Measurements from ENCODE around the gene ZNF746.

Gene ZNF746

DNA sequence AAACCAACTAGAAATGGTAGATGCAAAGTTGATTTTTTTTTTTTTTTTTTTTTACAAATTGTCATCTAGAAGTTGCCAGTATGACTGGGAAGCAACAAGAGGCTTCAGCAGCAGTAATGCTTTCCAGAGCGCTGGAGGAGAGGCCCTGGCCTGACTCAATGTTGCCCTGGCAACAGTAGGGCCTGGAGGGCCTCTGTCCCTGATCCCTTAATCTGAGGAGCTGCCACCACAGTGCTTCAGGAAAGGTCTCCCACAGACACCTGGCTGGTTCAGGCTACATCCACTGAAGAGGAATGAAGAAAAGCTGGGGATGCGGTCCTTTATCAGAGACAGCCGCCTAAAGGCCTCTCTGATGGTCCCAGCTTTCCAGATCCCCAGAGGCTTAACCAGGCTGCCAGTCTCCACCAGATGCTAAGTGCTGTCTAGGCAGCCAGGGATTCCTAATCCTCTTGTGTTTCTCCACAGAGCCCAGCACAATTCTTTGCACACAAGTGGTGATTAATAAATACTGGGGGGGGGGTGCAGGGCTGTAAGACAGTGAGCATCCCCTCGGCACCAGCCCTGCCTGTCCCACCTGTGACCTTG, 70.4 kb downstream of the ZNF746 start:
- no peak for DNase-seq (ENCODE audit: low spot score)

- DNase-seq (ENCODE audit: low spot score): no peak
Measured at GRCh38 chr7:149423449-149424110, 74.0 kb downstream of the ZNF746 start.

DNA sequence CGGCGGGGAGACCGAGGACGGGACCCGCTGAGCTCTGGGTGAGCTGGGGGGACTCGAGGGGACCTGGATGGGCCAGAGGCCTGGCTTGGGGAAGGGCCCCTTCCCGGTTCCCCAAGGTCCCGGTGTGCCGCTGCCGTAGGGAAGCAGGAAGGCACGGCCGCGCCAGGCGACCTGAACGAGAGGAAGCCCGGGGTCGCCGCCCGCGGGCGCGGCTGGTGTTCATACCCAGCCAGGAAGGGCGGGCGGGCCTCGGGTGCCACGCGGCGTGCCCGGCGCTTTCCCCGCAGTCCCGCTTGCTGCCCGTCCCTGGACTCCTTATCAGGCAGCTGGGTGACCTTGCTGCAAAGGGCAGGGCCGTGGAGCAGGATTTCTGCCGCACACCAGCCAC, 74.7 kb downstream of the ZNF746 start:
- no peak for DNase-seq (ENCODE audit: low spot score)
